GM12878 (cell line): ENCODE results near the gene ADAM11. TPM values are rescaled to one million over a fixed set of nuclear protein-coding genes. Genes with fewer than 3 reads are reported as not detected.

ENCODE experiments used
- ATAC-seq: fragments of 200-7000 bp; cut with Tn5 transposase; 3 replicates; pipeline ENCODE4 v1.9.1; 2020; ENCODE audit warnings: mild to moderate bottlenecking, moderate library complexity
- BruUV-seq: library from RNA; stranded (reverse); fragments of 400-500 nt; replicated peaks from 2 replicates; lab custom pipeline; 2021; lab: Mats Ljungman, UMichigan
- CTCF ChIA-PET: fragments of 300-600 bp; sonication (Branson Sonifier 250); formaldehyde crosslinking; extraction: SDS; loops from one replicate; lab custom pipeline; 2021; ENCODE audit warnings: inconsistent platforms; lab: Yijun Ruan, JAX
- POLR2A ChIA-PET: fragments of 350-600 bp; formaldehyde crosslinking; extraction: SDS; loops from one replicate; lab custom pipeline; 2021; ENCODE audit warnings: inconsistent platforms; lab: Charles Lee
- RAD21 ChIA-PET: fragments of 300-600 bp; sonication (Branson Sonifier 250); formaldehyde crosslinking; loops from one replicate; lab custom pipeline; 2023; ENCODE audit warnings: antibody characterized with exemption; ENCODE audit not compliant: unreplicated experiment; lab: Charles Lee
- SMC1A ChIA-PET: fragments of 300-600 bp; sonication (Branson Sonifier 250); formaldehyde crosslinking; loops from one replicate; lab custom pipeline; 2023; ENCODE audit not compliant: unreplicated experiment, uncharacterized antibody; lab: Charles Lee
- DNase-seq: peaks from one replicate; pipeline ENCODE4 v3.0.0-alpha.2; 2011; ENCODE audit warnings: low read depth, low spot score
- FAIRE-seq: peaks from 3 replicates; lab custom pipeline; 2011; peaks lifted over from hg19 to GRCh38; lab: Jason Lieb, UNC
- H2AFZ ChIP-seq: 2 replicates; pipeline ENCODE4 v1.6.0; 2011; ENCODE audit warnings: low read depth, low read length, control low read depth; ENCODE audit not compliant: control insufficient read depth
- H3K27ac ChIP-seq: 2 replicates; pipeline ENCODE4 v1.5.1; 2011; ENCODE audit warnings: control low read depth; ENCODE audit not compliant: control insufficient read depth, insufficient read depth
- H3K27me3 ChIP-seq, 2 experiments: replicated peaks in 1 of 2; 2 replicates each; pipeline versions ENCODE4 v1.6.0 to v1.6.1; 2011; ENCODE audit warnings: low read length in 1 of 2; ENCODE audit not compliant: control insufficient read depth in 2 of 2, insufficient read depth in 2 of 2
- H3K36me3 ChIP-seq, 2 experiments: 2 replicates each; pipeline ENCODE4 v1.5.1; 2011; ENCODE audit warnings: low read length in 1 of 2; ENCODE audit not compliant: control insufficient read depth in 2 of 2, insufficient read depth in 2 of 2
- H3K4me1 ChIP-seq: 2 replicates; pipeline ENCODE4 v1.6.1; 2011; ENCODE audit warnings: mild to moderate bottlenecking, low read length, moderate library complexity, mixed read lengths; ENCODE audit not compliant: control insufficient read depth, insufficient read depth
- H3K4me2 ChIP-seq: 2 replicates; pipeline ENCODE4 v1.6.0; 2011; ENCODE audit warnings: control low read depth; ENCODE audit not compliant: control insufficient read depth, insufficient read depth
- H3K4me3 ChIP-seq: fragments of 200-600 bp; sonication (generic); 2 replicates; pipeline ENCODE4 v1.5.1; 2016
- H3K79me2 ChIP-seq: 2 replicates; pipeline ENCODE4 v1.6.0; 2011; ENCODE audit warnings: low read length; ENCODE audit not compliant: control insufficient read depth, insufficient read depth
- H3K9ac ChIP-seq: 2 replicates; pipeline ENCODE4 v1.8.0; 2011; ENCODE audit warnings: low read length, control low read depth, mixed read lengths; ENCODE audit not compliant: control insufficient read depth, insufficient read depth
- H3K9me3 ChIP-seq: replicated peaks from 3 replicates; pipeline ENCODE4 v1.5.1; 2011; ENCODE audit warnings: mild to moderate bottlenecking, low read length; ENCODE audit not compliant: control insufficient read depth, insufficient read depth
- H4K20me1 ChIP-seq: 2 replicates; pipeline ENCODE4 v1.6.0; 2011; ENCODE audit not compliant: control insufficient read depth, insufficient read depth
- ASH2L ChIP-seq: fragments of 300-600, 200-600 bp; sonication (generic); IDR thresholded peaks from 2 replicates; pipeline ENCODE4 v1.6.1; 2017; ENCODE audit warnings: low read depth, mild to moderate bottlenecking, borderline replicate concordance
- CREB1 ChIP-seq: IDR thresholded peaks from 2 replicates; pipeline ENCODE4 v1.6.1; 2012; ENCODE audit warnings: low read depth, mild to moderate bottlenecking, inconsistent platforms
- DPF2 ChIP-seq: fragments of 450-650 bp; IDR thresholded peaks from 2 replicates; pipeline ENCODE4 v1.6.1; 2017; ENCODE audit warnings: mild to moderate bottlenecking
- EP300 ChIP-seq, 2 experiments: fragments of 150-350 bp in 1 of 2; IDR thresholded peaks; 2 replicates each; pipeline ENCODE4 v1.6.1; 2011 to 2012; ENCODE audit warnings: low read depth in 2 of 2, low read length in 2 of 2, borderline replicate concordance in 1 of 2, improper control_type of control experiment in 1 of 2, inconsistent platforms in 1 of 2; ENCODE audit not compliant: control insufficient read depth in 1 of 2
- ESRRA ChIP-seq: IDR thresholded peaks from 2 replicates; pipeline ENCODE4 v1.6.1; 2012; ENCODE audit warnings: mild to moderate bottlenecking, low read length, improper control_type of control experiment
- FOS ChIP-seq: IDR thresholded peaks from 3 replicates; pipeline ENCODE4 v1.6.1; 2011; ENCODE audit warnings: borderline replicate concordance; ENCODE audit not compliant: insufficient read length; ENCODE audit errors: extremely low read depth
- GABPA ChIP-seq: IDR thresholded peaks from 2 replicates; pipeline ENCODE4 v1.6.1; 2014; ENCODE audit warnings: antibody characterized with exemption, low read depth, mild to moderate bottlenecking, inconsistent platforms
- HDGF ChIP-seq: fragments of 450-650 bp; IDR thresholded peaks from 2 replicates; pipeline ENCODE4 v1.6.1; 2016; ENCODE audit warnings: antibody characterized with exemption
- IKZF1 ChIP-seq: fragments of 450-650 bp; conservative IDR thresholded peaks from 2 replicates; pipeline ENCODE4 v1.6.1; 2017; ENCODE audit warnings: antibody characterized with exemption, mild to moderate bottlenecking
- RCOR1 ChIP-seq: conservative IDR thresholded peaks from 2 replicates; pipeline ENCODE4 v1.6.1; 2012; ENCODE audit warnings: low read depth, low read length, improper control_type of control experiment
- SP1 ChIP-seq: IDR thresholded peaks from one replicate; pipeline ENCODE4 v1.6.1; 2011; ENCODE audit warnings: low read depth, low read length
- SPI1 ChIP-seq: IDR thresholded peaks from 2 replicates; pipeline ENCODE4 v1.6.1; 2011; ENCODE audit warnings: low read depth, mild to moderate bottlenecking, low read length, moderate library complexity, borderline replicate concordance; ENCODE audit not compliant: insufficient read depth
- YBX1 ChIP-seq: fragments of 450-650 bp; IDR thresholded peaks from 2 replicates; pipeline ENCODE4 v1.6.1; 2016; ENCODE audit warnings: antibody characterized with exemption
- ZNF622 ChIP-seq: fragments of 450-650 bp; IDR thresholded peaks from 2 replicates; pipeline ENCODE4 v1.6.1; 2017; ENCODE audit warnings: mild to moderate bottlenecking, inconsistent platforms
- ZSCAN29 ChIP-seq: fragments of 450-650 bp; IDR thresholded peaks from 2 replicates; pipeline ENCODE4 v1.6.1; 2017; ENCODE audit warnings: mild to moderate bottlenecking, moderate library complexity
- WGBS: methylation state at CpG from one replicate; pipeline ENCODE4 v1.1.6; 2016; ENCODE audit warnings: low lambda C conversion rate; ENCODE audit not compliant: insufficient replicate concordance, insufficient coverage; ENCODE audit errors: missing lambda C conversion rate; 5-methylcytosine and 5-hydroxymethylcytosine counted together
- in situ Hi-C: fragments of 300-500 bp; cut with MboI; formaldehyde crosslinking; loops from 9 replicates; pipeline ENCODE4 v1.14.3; 2018; ENCODE audit warnings: mixed read lengths
- intact Hi-C: fragments of 100-400 bp; cut with micrococcal nuclease; formaldehyde crosslinking; loops from one replicate; pipeline ENCODE4 v1.14.2; 2022; ENCODE audit not compliant: unreplicated experiment
- polyA plus RNA-seq, 11 experiments: library from polyadenylated mRNA; depleted of rRNA in 4 of 11; unstranded in 6 of 11; stranded (reverse) in 5 of 11; fragments of >200 nt; fragmentation: Nextera tagmentation in 4 of 11; fragmentation: Illumina TruSeq in 1 of 11; extraction: Ambion mirVana in 4 of 11; extraction: Trizol in 1 of 11; gene quantifications; 1 replicate in 1 of 11; 2 replicates in 10 of 11; pipeline versions ENCODE4 v1.2.1 to v1.2.3, GENCODE V29; 2011 to 2016; ENCODE audit warnings: inconsistent platforms in 2 of 11, missing spikeins in 2 of 11, low read depth in 1 of 11
- total RNA-seq, 4 experiments: library from RNA; depleted of rRNA in 3 of 4; stranded (reverse); fragments of >200 nt in 3 of 4; fragmentation: Illumina TruSeq in 1 of 4; extraction: Trizol in 1 of 4; gene quantifications; 2 replicates each; pipeline versions ENCODE4 v1.2.1 to v1.2.3, GENCODE V29; 2013 to 2021
- TF ChIP-seq, protein P1 (sequence below): fragments of 450-650 bp; IDR thresholded peaks from 2 replicates; pipeline ENCODE4 v1.6.1; 2017; ENCODE audit warnings: borderline replicate concordance
- TF ChIP-seq, protein P2 (sequence below): IDR thresholded peaks from 2 replicates; pipeline ENCODE4 v1.6.1; 2012; ENCODE audit warnings: low read depth, low read length, improper control_type of control experiment
- TF ChIP-seq, protein P3 (sequence below): IDR thresholded peaks from 2 replicates; pipeline ENCODE4 v1.6.1; 2011; ENCODE audit warnings: borderline replicate concordance, low read depth, mild to moderate bottlenecking, moderate library complexity, mixed read lengths, low read length; ENCODE audit not compliant: insufficient read depth; ENCODE audit errors: extremely low read length

The ADAM11 gene
- total and polyA plus RNA-seq, 10 of the 15 experiments (the other 5 are each of a cell fraction or from before 2014, with no cell fraction given) = 0.03 to 0.37 (median 0.06) TPM; not detected in 3

DNA sequence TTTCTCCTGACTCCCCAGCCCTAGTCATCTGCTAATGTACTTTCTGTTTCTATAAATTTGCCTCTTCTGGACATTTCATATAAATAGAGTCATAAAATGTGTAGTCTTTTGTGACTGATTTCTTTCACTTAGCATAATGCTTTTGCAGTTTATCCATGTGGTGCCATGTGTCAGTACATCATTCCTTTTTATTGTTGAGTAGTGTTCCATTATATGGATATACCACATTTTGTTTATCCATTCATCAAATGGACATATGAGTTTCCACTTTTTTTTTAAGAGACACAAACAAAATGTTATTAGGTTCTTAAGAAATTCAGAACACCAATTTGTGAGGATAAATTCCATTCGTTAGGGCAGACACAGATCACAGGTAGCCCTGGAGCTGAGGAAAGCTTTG lies 39.3 kb upstream of the ADAM11 start:
- Histone ChIP-seq H3K9ac (no peak overlapping the region), H3K4me1 (no peaks in the 10 kb centered on the region), H3K36me3 (peaks cover 3 to 9% of the 10 kb centered on the region in 2 experiments; a peak in 3 of 4 replicates), H4K20me1 (no peaks in the 10 kb centered on the region), H3K27me3 (no peaks in the 10 kb centered on the region), H3K27ac (no peak overlapping the region), H3K79me2 (no peaks in the 10 kb centered on the region), H3K4me2 (no peak overlapping the region), H3K4me3 (no peak overlapping the region), H3K9me3 (no peaks in the 10 kb centered on the region), H2AFZ (no peak overlapping the region)
- SMC1A ChIA-PET = no interaction called here
- POLR2A ChIA-PET = no interaction called here
- no TSS peak for BruUV-seq
- FAIRE-seq (no peak), DNase-seq (no peak), ATAC-seq (no peak)
- intact Hi-C loops (no loop called here), in situ Hi-C loops (no loop called here)
- RAD21 ChIA-PET = no interaction called here
- CTCF ChIA-PET = no interaction called here
- 91% methylated on average over 1 of the region's 1 CpG for WGBS
- no peak for TF ChIP-seq CREB1
- TF ChIP-seq GABPA = no peak
- TF ChIP-seq ZSCAN29 = no peak
- TF ChIP-seq, protein P1, sequence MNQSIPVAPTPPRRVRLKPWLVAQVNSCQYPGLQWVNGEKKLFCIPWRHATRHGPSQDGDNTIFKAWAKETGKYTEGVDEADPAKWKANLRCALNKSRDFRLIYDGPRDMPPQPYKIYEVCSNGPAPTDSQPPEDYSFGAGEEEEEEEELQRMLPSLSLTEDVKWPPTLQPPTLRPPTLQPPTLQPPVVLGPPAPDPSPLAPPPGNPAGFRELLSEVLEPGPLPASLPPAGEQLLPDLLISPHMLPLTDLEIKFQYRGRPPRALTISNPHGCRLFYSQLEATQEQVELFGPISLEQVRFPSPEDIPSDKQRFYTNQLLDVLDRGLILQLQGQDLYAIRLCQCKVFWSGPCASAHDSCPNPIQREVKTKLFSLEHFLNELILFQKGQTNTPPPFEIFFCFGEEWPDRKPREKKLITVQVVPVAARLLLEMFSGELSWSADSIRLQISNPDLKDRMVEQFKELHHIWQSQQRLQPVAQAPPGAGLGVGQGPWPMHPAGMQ = no peak
- TF ChIP-seq FOS = no peak
- TF ChIP-seq, protein P2, sequence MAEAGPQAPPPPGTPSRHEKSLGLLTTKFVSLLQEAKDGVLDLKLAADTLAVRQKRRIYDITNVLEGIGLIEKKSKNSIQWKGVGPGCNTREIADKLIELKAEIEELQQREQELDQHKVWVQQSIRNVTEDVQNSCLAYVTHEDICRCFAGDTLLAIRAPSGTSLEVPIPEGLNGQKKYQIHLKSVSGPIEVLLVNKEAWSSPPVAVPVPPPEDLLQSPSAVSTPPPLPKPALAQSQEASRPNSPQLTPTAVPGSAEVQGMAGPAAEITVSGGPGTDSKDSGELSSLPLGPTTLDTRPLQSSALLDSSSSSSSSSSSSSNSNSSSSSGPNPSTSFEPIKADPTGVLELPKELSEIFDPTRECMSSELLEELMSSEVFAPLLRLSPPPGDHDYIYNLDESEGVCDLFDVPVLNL = no peak
- no peak for TF ChIP-seq EP300 (IDR thresholded peaks at IDR 0.05; ENCODE audit: borderline replicate concordance in 1 of 2, control insufficient read depth in 1 of 2, low read depth in 2 of 2, low read length in 2 of 2)
- TF ChIP-seq ASH2L = no peak
- no peak for TF ChIP-seq RCOR1
- no peak for TF ChIP-seq SPI1
- no peak for TF ChIP-seq SP1
- no peak for TF ChIP-seq IKZF1
- no peak for TF ChIP-seq ZNF622
- TF ChIP-seq, protein P3, sequence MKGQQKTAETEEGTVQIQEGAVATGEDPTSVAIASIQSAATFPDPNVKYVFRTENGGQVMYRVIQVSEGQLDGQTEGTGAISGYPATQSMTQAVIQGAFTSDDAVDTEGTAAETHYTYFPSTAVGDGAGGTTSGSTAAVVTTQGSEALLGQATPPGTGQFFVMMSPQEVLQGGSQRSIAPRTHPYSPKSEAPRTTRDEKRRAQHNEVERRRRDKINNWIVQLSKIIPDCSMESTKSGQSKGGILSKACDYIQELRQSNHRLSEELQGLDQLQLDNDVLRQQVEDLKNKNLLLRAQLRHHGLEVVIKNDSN = no peak
- no peak for TF ChIP-seq HDGF
- no peak for TF ChIP-seq DPF2
- no peak for TF ChIP-seq YBX1
- no peak for TF ChIP-seq ESRRA
